VCaP (cell line): ENCODE measurements around the gene IL1RAP.

ENCODE experiments used
- H3K27ac ChIP-seq: fragments of 450-650 bp; 2 replicates; pipeline ENCODE4 v1.5.1; 2017
- TF ChIP-seq, protein P1 (sequence below): fragments of 450-650 bp; conservative IDR thresholded peaks from 2 replicates; pipeline ENCODE4 v1.5.1; 2017; ENCODE audit warnings: mild to moderate bottlenecking, moderate library complexity

The IL1RAP gene

DNA sequence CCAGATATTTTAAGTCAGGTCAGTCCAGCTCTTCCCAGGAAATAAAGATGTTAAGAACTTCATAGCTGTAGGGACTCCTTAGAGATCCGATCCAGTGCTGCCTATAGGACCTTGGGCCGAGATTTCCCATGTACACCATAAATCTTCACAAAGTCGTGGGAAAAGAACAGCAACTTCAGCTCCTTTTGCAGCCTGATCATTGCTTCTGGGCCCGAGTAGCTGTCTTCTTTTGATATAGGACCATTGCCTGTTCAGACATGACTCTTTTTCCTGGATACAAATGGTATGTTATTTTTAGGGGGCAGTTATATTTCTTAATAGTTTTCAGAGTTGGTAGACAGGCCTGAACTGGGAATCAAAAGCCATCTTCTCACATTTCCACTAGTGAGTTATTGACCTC is 20.5 kb downstream of the IL1RAP start:
- TF ChIP-seq, protein P1, sequence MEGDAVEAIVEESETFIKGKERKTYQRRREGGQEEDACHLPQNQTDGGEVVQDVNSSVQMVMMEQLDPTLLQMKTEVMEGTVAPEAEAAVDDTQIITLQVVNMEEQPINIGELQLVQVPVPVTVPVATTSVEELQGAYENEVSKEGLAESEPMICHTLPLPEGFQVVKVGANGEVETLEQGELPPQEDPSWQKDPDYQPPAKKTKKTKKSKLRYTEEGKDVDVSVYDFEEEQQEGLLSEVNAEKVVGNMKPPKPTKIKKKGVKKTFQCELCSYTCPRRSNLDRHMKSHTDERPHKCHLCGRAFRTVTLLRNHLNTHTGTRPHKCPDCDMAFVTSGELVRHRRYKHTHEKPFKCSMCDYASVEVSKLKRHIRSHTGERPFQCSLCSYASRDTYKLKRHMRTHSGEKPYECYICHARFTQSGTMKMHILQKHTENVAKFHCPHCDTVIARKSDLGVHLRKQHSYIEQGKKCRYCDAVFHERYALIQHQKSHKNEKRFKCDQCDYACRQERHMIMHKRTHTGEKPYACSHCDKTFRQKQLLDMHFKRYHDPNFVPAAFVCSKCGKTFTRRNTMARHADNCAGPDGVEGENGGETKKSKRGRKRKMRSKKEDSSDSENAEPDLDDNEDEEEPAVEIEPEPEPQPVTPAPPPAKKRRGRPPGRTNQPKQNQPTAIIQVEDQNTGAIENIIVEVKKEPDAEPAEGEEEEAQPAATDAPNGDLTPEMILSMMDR, result no peak
- H3K27ac ChIP-seq, result peak overlapping the region; percentile 25

DNA sequence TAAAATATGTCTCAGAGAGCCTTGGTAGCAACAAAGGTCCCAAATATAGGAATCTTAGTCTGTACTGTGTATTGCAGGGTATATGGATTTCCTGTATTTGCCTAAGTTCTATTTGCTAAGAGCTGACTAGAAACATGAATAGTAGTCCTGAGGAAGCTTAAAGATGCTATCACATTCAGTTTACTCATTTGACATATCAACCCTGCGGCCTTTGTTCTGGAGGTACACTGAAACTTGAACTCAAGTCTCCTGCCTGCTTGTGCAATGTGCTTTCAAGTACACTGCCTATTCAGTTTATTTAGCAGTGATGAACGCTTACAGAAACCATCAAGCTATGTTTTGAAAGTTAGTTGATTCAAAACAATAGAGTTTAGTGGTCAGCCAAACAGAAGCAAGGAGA is 21.1 kb downstream of the IL1RAP start:
- H3K27ac ChIP-seq, result peak overlapping the region; percentile 25

GRCh38 chr3:190537146-190537545 is 23.3 kb downstream of the IL1RAP start:
- TF ChIP-seq, protein P1, result no peak
- no peak overlapping the region for H3K27ac ChIP-seq

More for the DNA sequence above, 21.1 kb downstream of the IL1RAP start:
- TF ChIP-seq, protein P1, result no peak

- no peak overlapping the region for H3K27ac ChIP-seq
- TF ChIP-seq, protein P1, result no peak
Observed at GRCh38 chr3:190538288-190538687, 24.4 kb downstream of the IL1RAP start.

GRCh38 chr3:190539526-190539925 is 25.6 kb downstream of the IL1RAP start:
- TF ChIP-seq, protein P1, result no peak
- no peak overlapping the region for H3K27ac ChIP-seq

GRCh38 chr3:190541008-190541407 is 27.1 kb downstream of the IL1RAP start:
- H3K27ac ChIP-seq, result no peak overlapping the region
- TF ChIP-seq, protein P1, result no peak

DNA sequence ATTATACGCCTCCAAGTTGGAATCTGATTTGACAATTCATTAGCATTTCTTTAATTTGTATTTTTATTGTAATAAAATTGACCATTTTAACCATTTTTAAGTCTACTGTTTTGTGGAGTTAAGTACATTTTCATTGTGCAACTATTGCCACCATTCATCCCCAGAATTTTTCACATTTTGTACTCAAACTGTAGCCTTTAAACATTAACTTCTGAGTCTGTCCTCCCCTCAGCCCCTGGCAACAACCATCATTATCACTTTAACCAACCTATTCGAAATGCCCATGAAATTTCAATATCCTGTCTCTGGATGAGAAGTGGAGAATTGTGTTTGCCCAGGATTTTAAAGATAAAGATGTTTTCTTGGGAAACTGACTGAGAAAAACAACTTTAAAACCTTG is 27.7 kb downstream of the IL1RAP start:
- H3K27ac ChIP-seq, result no peak overlapping the region
- TF ChIP-seq, protein P1, result no peak

GRCh38 chr3:190542846-190543245 is 29.0 kb downstream of the IL1RAP start:
- TF ChIP-seq, protein P1, result no peak
- H3K27ac ChIP-seq, result no peak overlapping the region
